IPS-15b (cell line): ENCODE measurements around the gene DIP2C.

Experiments
- H3K27me3 ChIP-seq: one replicate; pipeline ENCODE4 v1.6.1; 2013; ENCODE audit warnings: low read length; ENCODE audit not compliant: control insufficient read depth, insufficient read depth
- H3K36me3 ChIP-seq: one replicate; pipeline ENCODE4 v1.6.1; 2013; ENCODE audit warnings: low read length; ENCODE audit not compliant: control insufficient read depth, insufficient read depth
- H3K4me1 ChIP-seq: one replicate; pipeline ENCODE4 v1.6.1; 2013; ENCODE audit warnings: mild to moderate bottlenecking, low read length; ENCODE audit not compliant: control insufficient read depth, insufficient read depth
- H3K4me3 ChIP-seq: one replicate; pipeline ENCODE4 v1.5.1; 2013; ENCODE audit warnings: low read depth, low read length
- H3K9ac ChIP-seq: one replicate; pipeline ENCODE4 v1.6.1; 2013; ENCODE audit warnings: low read depth, mild to moderate bottlenecking, low read length
- H3K9me3 ChIP-seq: one replicate; pipeline ENCODE4 v1.6.1; 2013; ENCODE audit warnings: mild to moderate bottlenecking, low read length; ENCODE audit not compliant: control insufficient read depth, insufficient read depth

The DIP2C gene

GRCh38 chr10:378230-378929 lies 311.1 kb downstream of the DIP2C start:
- Histone ChIP-seq H3K9me3 (no peaks in the 10 kb centered on the region), H3K4me1 (no peaks in the 10 kb centered on the region), H3K9ac (no peak overlapping the region), H3K27me3 (no peaks in the 10 kb centered on the region), H3K4me3 (no peak overlapping the region), H3K36me3 (peaks cover 3% of the 10 kb centered on the region)

- H3K9me3 ChIP-seq: no peaks in the 10 kb centered on the region
- H3K4me3 ChIP-seq: no peak overlapping the region
- H3K27me3 ChIP-seq: no peaks in the 10 kb centered on the region
- H3K36me3 ChIP-seq: peaks cover 3% of the 10 kb centered on the region
- no peaks in the 10 kb centered on the region for H3K4me1 ChIP-seq
- no peak overlapping the region for H3K9ac ChIP-seq
These were observed 312.2 kb downstream of the DIP2C start for GRCh38 chr10:377228-377627.

- Histone ChIP-seq H3K36me3 (peaks cover 2% of the 10 kb centered on the region), H3K4me3 (no peak overlapping the region), H3K9me3 (no peaks in the 10 kb centered on the region), H3K4me1 (no peaks in the 10 kb centered on the region), H3K27me3 (no peaks in the 10 kb centered on the region), H3K9ac (no peak overlapping the region)
These were observed 313.5 kb downstream of the DIP2C start for GRCh38 chr10:375815-376505.

DNA sequence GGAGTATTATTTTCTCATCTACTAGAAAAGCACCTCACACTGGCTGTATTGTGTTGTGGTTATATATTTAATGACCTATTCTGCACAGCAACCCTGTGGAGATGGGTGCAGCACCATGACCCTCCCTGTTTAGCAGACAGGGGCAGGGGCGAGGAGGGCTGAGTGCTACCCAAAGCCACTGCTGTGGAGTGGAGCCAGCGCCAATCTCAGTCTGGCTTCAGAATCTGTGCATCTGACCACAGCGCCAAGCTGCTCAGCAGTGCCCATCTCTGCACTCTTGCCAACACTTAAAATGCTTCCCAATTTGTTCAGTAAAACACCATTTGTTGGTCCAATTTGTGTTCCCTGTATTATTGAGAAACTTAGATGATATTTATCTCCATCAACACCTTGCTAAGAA lies 315.1 kb downstream of the DIP2C start:
- Histone ChIP-seq H3K9ac (no peak overlapping the region), H3K4me3 (no peak overlapping the region), H3K9me3 (no peaks in the 10 kb centered on the region), H3K4me1 (no peaks in the 10 kb centered on the region), H3K36me3 (peaks cover 2% of the 10 kb centered on the region), H3K27me3 (no peaks in the 10 kb centered on the region)

DNA sequence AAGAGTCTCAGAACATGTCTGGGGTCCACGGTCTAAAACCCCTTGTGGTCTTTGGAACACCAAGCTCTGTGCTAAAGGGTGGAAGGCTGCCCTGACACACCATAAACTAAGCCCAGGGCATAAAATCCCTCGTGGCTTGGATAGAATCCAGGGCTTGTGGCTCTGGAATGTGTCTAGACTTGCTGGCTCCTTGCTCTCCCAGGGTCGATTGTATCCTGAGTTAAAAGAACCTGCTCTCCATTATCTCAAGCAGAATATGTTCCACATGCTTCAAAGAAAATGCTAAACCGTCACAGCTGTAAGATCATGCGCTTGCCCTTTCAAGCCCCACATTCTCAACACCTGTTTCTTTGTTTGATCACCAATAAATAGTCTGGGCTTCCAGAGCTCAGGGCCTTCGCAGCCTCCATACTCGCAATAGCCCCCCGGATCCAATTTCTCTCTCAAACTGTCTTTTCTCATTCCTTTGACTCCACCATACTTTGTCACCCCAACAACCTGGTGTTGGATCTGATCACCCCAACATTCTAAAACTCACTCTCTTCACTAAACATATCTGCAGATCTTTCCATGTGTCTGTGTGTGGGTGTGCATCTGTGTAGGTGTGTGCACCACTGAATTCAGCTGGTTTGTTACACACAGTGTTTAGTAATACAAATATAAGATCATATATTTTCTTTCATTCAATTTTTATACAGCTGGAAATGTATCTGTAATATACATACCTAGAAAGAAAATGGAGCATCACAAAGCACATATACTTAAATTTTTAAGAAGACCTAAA lies 315.8 kb downstream of the DIP2C start:
- Histone ChIP-seq H3K9ac (no peak overlapping the region), H3K4me3 (no peak overlapping the region), H3K4me1 (no peaks in the 10 kb centered on the region), H3K36me3 (peaks cover 4% of the 10 kb centered on the region), H3K27me3 (no peaks in the 10 kb centered on the region), H3K9me3 (no peaks in the 10 kb centered on the region)

DNA sequence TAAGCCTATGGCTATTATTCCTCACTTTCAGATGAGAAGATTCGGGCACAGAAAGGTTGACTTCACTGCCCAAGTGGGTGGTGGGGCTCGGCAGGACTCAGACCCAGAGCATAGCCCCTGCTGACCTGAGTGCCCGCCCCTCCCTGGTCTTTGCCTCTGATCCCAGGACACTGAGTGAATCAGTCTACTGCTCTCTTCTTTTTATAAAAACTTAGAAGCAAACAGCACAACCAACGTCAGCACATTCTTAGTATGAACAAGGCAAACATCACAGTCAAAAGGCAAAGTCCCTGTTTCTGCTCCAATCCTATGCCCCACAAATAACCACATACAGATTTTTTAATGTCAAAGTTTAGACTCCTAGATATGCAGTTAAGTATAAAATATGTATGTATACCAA lies 316.5 kb downstream of the DIP2C start:
- H3K9me3 ChIP-seq: no peaks in the 10 kb centered on the region
- no peaks in the 10 kb centered on the region for H3K27me3 ChIP-seq
- H3K9ac ChIP-seq: no peak overlapping the region
- peaks cover 6% of the 10 kb centered on the region for H3K36me3 ChIP-seq
- H3K4me1 ChIP-seq: no peaks in the 10 kb centered on the region
- no peak overlapping the region for H3K4me3 ChIP-seq

DNA sequence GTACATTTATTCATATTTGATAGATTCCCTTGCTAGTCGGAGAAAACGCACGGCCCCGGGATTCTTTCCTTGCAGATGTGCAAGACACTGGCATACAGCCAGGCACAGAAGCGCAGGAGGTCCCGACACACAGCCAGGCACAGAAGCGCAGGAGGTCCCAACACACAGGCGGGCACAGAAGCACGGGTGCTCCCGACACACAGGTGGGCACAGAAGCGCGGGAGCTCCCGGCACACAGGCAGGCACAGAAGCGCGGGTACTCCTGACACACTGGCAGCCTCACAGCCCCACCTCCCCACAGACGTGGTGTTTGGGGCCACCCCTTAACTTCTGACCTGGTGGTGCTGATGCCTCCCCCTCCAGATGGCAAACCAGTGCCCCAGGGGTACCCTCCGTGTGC lies 316.9 kb downstream of the DIP2C start:
- Histone ChIP-seq H3K27me3 (no peaks in the 10 kb centered on the region), H3K9me3 (no peaks in the 10 kb centered on the region), H3K4me1 (no peaks in the 10 kb centered on the region), H3K36me3 (peaks cover 6% of the 10 kb centered on the region), H3K4me3 (no peak overlapping the region), H3K9ac (no peak overlapping the region)

DNA sequence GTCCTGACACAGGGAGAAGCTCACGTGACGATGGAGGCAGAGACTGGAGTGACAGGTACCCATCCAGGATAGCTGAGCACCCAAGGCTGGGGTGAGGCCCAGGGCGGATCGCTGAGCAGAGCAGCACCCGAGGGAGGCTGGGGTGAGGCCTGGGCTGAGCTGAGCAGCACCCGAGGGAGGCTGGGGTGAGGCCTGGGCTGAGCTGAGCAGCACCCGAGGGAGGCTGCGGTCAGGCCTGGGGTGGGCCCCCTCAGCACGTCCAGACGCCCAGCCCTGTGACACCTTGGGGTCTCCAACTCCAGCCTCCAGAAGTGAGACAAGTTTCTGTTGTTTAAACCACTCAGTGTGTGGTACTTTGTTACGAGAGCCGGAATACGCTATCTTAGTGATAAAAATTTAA lies 318.0 kb downstream of the DIP2C start:
- peaks cover 6% of the 10 kb centered on the region for H3K36me3 ChIP-seq
- no peak overlapping the region for H3K4me3 ChIP-seq
- H3K9me3 ChIP-seq: no peaks in the 10 kb centered on the region
- H3K9ac ChIP-seq: no peak overlapping the region
- no peaks in the 10 kb centered on the region for H3K27me3 ChIP-seq
- no peaks in the 10 kb centered on the region for H3K4me1 ChIP-seq

DNA sequence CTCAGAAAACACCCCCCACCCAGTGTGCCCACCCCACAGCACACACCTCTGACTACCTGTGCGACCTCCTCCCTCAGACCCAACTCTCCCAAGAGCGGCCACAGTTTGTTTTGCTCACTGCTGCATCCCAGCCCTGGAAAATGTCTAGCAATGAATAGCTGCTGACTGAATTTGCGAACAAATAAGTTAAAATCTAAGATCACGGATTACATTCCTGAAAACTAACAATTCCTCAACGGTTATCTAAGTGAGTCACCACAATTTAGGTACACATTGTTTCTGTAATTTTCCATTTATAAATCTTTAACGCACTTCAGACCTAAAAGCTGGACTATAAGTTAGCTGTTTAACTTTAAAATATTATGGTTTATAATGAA lies 319.0 kb downstream of the DIP2C start:
- Histone ChIP-seq H3K4me3 (no peak overlapping the region), H3K27me3 (no peaks in the 10 kb centered on the region), H3K4me1 (no peaks in the 10 kb centered on the region), H3K36me3 (peaks cover 6% of the 10 kb centered on the region), H3K9ac (no peak overlapping the region), H3K9me3 (no peaks in the 10 kb centered on the region)

DNA sequence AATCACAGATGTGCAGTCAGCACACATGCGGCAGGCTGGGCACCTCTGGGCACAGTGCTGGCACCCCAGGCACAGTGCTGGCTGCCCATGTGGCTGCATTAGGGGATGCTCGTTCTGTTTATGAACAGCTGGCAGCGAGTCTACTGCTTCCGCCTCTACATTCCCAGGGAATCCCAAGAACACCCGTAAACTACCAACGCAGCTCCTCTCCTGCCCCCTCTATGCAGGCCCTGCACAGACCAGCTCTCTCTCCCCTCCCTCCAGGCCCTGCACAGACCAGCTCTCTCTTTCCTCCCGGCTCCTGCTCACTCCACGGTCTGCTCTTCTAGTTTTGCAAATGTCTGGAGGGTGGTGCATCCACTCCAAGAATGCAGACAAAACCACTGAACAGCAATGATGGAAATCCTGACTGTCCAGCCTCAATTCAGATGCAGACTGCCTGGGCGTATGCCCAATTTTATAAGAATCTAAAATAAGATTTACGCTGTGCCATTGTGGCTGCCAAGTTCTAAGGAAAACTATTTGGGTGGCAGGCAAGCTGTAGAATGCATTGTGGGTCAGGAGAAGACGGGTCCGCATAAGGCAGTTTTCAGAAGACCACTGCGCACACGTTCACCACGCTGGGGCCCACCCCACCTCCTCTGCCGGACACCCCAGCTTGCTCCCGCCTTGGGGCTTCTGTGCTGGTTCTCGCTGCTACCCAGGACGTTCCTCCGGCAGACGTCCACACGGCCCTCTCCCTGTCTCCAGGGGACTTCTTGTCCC lies 319.6 kb downstream of the DIP2C start:
- Histone ChIP-seq H3K9ac (no peak overlapping the region), H3K4me3 (no peak overlapping the region), H3K4me1 (no peaks in the 10 kb centered on the region), H3K27me3 (no peaks in the 10 kb centered on the region), H3K36me3 (peaks cover 6% of the 10 kb centered on the region), H3K9me3 (no peaks in the 10 kb centered on the region)

- H3K9me3 ChIP-seq: no peaks in the 10 kb centered on the region
- H3K36me3 ChIP-seq: peaks cover 9% of the 10 kb centered on the region
- H3K4me3 ChIP-seq: no peak overlapping the region
- no peaks in the 10 kb centered on the region for H3K27me3 ChIP-seq
- no peaks in the 10 kb centered on the region for H3K4me1 ChIP-seq
- no peak overlapping the region for H3K9ac ChIP-seq
These were observed 320.2 kb downstream of the DIP2C start for GRCh38 chr10:369221-369683.
